Measurements from ENCODE around the gene GALNS.
"Not testable (repeated sequence)": the region's sequence is repeated elsewhere in the genome, so short reads cannot be mapped to it uniquely, and the experiment has no call there.

GALNS gene

DNA sequence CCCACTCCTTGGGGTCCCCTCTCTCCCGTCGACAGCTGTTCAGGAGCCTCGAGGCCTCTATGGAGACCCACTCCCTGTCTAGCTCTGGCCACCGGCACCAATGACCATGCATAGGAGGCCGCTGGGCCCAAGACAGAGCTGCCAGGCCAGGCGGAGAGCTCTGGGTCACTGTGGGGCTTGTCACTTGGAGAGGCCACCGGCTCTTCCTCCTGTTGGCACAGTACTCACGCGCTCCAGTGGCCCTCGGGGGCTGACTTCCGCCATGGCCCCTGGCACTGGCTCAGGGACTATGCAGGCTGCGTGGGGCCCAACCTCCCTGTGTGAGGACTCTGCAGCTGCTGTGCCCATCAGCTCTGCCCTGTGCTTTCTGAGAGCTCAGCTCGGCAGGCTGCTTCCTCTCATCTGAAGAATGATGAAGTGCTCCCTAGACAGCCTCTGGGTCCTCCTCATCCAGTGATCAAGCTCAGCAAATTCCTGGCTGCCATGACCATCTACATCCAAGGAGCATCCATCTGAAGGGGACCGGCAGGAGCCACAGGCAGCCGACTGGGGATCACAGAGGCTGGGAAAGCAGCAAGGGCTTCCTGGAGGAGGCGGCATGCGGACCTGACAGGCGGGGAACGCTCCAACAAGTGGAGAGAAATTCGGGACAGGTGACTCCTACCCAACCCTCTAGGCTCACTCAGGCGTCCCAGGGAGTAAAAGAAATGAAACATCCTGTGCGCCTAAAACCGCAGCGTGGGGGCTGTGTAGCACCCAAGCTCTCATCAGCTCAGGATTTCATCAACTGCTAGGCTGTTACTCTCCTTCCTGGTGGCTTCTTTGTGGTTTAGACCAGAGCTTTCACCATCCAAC, 16.8 kb downstream of the GALNS start:
- DNase-seq (ENCODE audit: low read depth in 1 of 2, low spot score in 1 of 2) = no peak

DNA sequence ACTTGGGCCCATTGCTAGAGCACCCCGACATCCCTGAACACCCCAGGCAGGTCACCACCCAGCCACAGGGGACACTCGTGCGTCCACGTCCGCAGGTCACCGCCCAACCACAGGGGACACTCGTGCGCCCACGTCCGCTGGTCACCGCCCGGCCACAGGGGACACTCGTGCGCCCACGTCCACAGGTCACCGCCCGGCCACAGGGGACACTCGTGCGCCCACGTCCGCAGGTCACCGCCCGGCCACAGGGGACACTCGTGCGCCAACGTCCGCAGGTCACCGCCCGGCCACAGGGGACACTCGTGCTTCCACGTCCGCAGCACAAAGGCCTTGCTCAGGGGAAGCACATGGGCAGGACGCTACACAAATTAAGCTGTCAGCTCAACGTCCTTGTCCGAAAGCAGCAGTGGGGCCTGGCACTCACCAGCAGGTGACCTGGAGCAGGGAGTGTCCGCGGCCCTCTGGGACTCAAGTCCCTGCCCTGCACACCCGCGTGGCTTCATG, 17.7 kb downstream of the GALNS start:
- DNase-seq (ENCODE audit: low read depth in 1 of 2, low spot score in 1 of 2) = no peak

DNA sequence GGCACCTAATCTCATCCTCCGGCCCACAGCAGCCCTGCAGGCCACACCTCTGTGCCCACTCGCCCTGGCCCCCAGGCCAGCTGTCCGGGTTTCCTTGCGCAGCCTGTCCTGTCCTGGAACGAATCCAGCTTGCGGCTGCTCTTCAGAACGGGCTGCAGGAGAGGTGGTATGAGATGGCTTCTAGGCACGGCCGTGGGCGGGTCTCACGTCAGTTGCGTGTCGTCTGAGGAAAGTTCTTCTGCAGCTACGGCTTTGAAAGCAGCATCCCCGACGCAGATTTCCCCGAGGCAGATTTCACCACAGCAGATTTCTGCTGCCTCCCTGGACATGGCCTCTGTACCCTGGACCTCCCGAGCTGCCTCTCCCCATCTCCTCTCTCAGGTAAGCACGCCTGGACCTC, 18.2 kb downstream of the GALNS start:
- DNase-seq (ENCODE audit: low read depth in 1 of 2, low spot score in 1 of 2) = no peak

DNA sequence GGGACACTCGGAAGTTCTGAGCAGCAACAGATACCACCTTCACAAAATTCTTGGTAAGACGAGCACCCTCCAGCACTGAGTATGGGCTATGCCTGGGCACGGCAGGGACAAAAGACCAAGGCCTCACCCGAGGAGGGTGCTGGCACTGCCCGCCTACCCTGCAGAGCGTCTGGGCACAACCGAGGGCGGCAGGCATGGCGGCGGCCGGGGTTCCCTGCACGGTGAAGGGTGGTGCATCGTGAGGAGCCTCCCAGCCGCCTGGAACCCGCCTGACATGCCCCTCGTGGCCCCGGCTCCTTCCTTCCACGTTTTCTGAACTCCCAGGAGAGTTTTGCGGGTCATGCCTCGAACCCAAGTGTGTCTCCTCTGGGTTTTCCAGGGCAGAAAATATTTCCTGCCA, 18.9 kb downstream of the GALNS start:
- no peak for DNase-seq (ENCODE audit: low read depth in 1 of 2, low spot score in 1 of 2)

DNA sequence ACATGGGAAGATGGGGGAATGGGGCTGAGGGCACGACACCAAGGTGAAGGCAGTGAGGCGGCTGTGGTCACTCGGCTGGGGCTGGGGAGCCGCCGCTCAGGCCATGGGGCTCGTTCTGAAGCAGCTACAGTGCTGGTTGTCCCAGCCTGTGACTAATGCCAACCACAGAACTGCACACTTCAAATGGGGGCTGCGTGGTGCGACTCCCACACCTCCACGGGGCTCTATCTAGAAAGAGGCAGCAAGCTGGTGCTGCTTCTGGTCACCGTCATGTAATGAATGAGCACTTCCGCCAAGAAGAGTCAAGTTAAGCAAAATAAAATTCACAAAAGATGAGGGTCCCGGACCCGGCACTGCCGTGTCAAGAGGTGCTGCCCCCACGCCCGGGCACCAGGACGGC, 20.0 kb downstream of the GALNS start:
- no peak for DNase-seq (ENCODE audit: low read depth in 1 of 2, low spot score in 1 of 2)

DNA sequence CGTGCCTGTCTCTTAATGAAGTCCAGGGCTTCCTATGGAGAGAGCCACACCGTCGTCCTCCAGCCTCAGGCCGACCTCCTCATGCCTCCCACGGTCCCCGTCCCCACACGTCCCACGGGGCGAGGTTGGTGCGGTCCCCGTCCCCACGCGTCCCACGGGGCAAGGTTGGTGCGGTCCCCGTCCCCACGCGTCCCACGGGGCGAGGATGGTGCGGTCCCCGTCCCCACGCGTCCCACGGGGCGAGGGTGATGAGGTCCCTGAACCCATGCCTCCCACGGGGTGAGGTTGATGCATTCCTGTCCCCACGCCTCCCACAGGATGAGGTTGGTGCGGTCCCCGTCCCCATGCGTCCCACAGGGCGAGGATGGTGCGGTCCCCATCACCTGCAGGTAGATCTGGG, 20.9 kb downstream of the GALNS start:
- no peak for DNase-seq (ENCODE audit: low read depth in 1 of 2, low spot score in 1 of 2)

DNA sequence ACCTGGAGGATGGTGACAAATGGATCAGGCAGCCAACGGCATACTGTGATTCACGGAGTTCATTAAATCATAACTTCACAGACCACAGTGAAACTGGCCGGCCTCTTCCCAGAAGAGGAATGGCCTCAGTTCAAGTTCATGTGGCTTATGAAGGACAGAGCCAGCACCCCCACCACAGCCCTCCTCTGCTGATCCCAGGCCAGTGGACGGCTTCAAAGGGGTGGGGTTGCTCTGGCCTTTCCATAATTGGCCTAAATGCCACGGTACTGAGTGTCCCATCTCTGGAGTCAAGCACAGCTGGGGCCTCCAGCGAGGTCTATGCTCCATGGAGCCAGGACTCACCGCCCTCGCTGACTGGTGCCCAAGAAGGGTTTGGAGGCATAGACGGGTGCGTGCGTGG, 21.4 kb downstream of the GALNS start:
- no peak for DNase-seq (ENCODE audit: low read depth in 1 of 2, low spot score in 1 of 2)

DNA sequence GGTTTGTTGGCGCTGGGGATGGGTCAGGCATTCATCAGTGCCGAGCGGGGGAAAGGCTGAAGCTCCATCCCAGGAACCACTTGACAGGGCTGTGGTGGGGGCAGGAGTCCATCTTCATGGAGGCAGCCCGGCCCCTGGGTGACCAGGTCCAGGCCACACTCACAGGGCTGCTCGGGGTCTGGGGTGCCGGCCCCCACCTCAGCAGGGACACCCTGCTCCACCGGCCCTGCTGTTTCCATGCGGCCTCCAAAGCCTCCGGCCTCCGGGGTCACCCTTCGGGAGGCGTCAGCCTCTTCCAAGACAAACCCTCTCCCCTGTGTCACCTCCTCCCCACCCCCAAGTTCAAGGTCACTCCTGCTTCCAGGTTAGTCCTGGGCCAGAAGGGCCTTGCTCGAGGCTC, 22.1 kb downstream of the GALNS start:
- no peak for DNase-seq (ENCODE audit: low read depth in 1 of 2, low spot score in 1 of 2)

DNA sequence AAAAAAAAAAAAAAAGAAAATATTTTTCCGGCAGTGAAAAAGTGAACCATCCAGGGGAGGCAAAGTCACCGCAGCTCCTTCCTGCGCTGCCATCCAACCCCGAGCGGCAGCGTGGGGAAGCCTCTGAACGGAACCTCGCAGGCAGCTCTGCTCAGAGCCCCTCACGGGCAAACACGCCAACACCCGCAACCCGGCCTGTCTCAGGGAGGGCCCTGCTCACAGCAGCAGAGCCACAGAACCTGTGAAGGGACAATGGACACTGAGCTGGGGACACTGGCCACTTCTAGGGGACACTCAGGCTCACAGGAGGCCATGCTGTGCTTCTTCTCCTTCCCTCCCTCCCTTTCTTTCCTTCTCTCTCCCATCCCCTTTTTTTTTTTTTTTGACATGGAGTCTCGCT, 23.7 kb downstream of the GALNS start:
- DNase-seq (ENCODE audit: low read depth in 1 of 2, low spot score in 1 of 2) = no peak

DNA sequence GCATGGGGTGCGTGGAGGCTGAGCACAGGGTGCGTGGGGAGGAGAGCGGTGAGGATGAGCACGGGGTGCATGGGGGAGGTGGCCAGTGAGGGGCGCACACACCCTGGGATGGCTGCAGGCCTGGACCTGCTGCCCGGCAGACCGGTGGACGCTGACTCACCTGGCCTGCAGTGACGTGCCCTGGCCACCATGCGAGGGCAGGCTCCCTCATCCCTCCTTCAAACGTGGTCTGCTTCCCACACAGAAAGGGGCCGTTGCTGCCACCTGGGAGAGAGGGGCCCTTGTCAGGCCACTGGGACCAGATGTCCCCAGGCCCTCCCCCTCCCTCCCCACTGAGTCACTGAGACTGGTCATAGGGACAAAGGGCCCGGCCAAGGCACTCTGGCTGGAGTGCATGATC, 24.9 kb downstream of the GALNS start:
- DNase-seq (ENCODE audit: low read depth in 1 of 2, low spot score in 1 of 2) = no peak

DNA sequence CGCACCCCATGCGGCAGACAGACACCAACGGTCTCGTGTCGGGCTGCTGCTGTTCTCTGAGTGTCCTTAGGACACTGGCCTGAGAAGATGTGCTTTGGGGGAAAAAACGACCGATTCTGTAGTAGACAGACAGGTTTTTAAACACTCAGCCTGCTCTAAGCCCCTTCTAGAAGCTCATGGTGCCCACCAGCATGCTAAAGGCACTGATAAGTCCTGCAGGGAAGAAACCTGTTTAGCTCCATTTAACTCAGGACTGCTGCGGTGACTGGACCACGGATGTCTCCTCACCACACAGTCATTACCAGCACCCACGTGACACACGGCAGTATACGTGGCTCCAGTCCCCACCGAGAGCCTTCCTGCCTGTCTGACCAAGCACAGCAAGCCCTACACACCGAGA, 26.0 kb downstream of the GALNS start:
- DNase-seq (ENCODE audit: low read depth in 1 of 2, low spot score in 1 of 2) = no peak

DNA sequence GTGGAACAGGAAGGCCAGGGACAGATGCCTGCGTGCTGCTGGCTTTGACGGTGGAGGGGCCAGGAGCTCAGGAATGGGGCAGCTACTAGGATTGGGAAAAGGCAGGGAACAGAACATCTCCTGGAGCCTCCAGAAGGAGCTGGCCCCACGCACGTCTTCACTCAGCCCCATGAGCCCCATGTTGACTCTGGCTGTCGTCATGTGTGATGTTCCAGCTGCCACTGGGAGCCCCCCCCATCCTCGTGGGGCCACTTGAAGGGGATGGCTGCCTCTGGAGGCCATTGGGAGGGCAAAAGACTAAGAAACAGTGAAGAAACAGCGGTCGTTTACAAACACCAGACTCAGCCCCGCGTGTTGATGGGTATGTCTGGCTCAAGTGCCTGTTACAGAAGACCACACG, 26.5 kb downstream of the GALNS start:
- DNase-seq (ENCODE audit: low read depth in 1 of 2, low spot score in 1 of 2) = no peak

DNA sequence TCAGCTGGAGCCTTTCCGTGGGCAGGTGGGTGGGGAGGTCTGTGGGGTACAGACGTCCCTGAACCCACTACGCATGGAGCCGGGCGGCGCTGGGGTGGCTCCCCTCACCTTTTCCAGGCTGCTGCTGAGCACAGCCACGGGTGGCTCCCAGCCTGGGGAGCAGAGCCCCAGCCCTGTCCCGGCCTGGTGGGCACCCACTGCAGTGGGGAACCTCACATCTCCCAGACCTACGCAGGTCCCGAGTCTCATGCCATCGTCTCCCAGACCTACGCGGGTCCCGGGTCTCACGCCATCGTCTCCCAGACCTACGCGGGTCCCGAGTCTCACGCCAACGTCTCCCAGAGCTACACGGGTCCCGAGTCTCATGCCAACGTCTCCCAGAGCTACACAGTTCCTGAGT, 28.0 kb downstream of the GALNS start:
- DNase-seq (ENCODE audit: low read depth in 1 of 2, low spot score in 1 of 2) = no peak

DNA sequence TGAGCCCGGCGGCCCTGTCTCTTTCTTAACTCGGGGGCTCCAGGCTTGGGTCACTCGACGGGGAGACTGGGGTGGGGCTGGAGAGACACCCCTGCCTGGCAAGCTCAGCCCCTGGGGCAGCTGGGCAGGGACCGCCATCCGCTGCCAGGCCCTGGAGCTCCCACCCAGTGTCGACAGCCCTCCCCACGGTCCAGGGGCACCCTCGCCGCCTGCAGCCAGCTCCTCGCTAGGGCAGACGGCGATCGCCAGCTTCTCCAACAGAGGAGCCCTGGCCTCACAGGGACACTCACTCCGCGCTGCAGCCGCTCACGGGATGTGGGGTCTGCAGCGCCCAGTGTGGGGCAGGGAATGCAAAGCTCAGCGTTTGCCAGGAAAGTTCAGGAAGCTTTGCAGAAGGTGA, 29.0 kb downstream of the GALNS start:
- DNase-seq (ENCODE audit: low read depth in 1 of 2, low spot score in 1 of 2) = no peak

DNA sequence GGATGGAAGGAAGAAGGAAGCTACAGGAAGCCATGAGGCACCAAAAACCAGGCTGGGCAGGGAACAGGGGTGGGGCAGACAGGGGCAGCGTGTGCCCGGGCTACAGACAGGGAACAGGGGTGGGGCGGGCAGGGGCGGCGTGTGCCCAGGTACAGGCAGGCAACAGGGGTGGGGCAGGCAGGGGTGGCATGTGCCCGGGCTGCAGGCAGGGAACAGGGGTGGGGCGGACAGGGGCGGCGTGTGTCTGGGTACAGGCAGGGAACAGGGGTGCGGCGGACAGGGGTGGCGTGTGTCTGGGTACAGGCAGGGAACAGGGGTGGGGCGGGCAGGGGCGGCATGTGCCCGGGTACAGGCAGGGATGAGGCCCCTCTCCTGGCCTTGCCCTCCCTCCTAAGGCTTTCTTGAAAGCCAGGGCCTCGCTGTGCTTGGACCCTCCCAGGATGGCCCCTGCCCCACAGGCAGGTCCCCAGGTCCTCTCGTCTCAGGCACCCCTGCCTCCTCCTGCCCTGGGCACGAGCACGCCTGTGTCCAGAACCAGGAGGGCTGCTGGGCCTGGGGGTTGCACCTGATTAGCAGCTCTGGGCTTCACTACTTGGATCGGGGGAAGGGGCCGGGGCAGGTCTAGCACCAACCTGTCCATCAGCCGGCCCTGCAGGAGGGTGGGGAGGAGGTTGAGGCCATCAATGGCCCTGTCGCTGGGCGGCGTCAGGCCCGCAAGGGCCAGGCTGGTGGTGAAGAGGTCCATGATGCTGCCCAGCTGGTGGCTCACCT, 30.5 kb downstream of the GALNS start:
- no peak for DNase-seq (ENCODE audit: low read depth in 1 of 2, low spot score in 1 of 2)

DNA sequence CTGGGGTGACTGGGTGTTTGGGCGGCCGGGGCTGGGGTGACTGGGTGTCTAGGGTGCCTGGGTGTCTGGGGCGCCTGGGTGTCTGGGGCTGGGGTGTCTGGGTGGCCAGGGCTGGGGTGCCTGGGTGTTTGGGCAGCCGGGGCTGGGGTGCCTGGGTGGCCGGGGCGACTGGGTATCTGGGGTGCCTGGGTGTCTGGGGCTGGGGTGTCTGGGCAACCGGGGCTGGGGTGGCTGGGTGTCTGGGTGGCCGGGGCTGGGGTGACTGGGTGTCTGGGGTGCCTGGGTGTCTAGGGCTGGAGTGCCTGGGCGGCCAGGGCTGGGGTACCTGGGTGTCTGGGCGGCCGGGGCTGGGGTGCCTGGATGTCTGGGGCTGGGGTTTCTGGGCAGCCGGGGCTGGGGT, 31.6 kb downstream of the GALNS start:
- no peak for DNase-seq (ENCODE audit: low read depth in 1 of 2, low spot score in 1 of 2)

DNA sequence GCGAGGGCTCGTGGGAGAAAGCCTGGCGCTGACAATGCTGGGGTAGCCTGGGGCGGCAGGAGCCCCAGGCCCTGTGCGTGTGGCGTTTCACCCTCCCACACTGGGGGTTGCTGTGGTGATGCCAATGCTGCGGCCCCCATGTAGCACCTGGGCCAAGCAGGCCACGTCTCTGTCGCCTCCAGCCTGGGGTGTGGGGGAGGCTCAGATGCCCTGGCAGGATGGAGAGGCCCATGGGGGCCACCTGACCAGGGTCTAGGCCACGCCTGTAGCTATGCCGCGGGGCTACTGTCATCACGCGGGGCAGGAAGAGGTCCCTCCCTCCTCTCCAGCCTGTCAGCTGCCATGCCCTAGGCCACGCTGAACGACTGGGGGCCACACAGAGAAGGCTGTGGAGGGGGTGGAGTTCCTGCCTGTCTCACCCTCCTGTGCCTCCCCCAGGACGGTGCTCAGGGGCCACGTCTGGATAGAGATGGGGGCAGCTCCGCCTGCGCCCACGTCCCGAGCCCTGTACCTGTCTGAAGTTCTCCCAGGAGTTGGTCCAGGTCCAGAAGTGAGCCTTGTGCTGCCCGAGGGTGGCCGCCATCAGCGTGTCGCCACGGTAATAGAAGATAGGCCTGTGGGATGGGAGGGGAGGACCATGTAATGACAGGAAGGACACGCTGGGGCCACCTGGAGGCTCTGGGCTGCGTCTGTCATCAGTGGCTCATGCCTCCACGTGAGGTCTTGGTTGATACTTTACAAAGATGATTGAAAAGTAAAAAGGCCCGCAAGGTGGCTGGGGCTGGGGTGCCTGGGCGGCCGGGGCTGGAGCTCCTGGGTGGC, 32.3 kb downstream of the GALNS start:
- no peak for DNase-seq (ENCODE audit: low read depth in 1 of 2, low spot score in 1 of 2)

DNA sequence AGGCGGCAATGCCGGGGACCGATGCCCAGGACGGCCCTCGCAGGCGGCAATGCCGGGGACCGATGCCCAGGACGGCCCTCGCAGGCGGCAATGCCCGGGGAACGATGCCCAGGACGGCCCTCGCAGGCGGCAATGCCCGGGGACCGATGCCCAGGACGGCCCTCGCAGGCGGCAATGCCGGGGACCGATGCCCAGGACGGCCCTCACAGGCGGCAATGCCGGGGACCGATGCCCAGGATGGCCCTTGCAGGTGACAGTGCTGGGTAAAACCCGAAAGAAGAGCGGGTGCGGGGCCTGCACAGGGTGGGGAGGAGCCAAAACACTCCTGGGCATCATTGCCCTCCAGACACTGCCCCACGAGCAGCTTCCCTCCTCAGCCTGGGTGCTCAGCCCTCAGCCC, 33.1 kb downstream of the GALNS start:
- not testable (repeated sequence) for DNase-seq (ENCODE audit: low read depth in 1 of 2, low spot score in 1 of 2)

DNA sequence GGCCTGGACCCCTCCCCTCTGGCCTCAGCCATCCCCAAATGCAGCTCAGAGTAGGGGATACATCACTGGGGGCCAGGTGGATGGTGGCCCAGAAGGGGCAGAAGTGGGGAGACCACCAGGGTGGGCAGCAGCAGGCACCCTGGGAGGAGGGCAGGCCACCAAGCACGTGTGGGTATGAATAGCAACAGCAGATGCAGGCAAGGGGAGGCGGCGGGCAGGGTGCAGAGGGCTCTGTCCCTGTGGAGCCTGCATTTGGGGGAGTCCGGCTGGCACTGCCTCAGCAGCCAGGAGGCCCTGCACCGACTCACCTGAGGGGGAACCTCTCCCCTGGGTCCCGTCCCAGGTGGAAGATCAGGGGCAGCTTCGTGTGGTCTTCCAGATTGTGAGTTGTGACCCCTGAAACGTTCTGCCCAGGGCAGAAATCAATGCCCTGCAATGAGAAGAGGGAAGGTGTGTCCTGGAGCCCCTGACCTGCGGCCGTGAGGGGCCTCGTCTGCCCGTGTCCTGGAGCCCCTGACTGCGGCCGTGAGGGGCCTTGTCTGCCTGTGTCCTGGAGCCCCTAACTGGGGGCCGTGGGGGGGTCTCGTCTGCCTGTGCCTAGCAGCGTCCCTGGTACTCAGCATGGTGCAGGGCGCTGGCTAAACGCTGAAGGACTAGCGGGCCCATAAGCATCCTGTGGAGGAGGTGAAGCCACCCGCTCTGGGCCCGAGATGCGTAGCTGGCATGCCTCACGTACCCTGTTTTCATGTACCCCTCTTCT, 34.3 kb downstream of the GALNS start:
- DNase-seq (ENCODE audit: low read depth in 1 of 2, low spot score in 1 of 2) = no peak

DNA sequence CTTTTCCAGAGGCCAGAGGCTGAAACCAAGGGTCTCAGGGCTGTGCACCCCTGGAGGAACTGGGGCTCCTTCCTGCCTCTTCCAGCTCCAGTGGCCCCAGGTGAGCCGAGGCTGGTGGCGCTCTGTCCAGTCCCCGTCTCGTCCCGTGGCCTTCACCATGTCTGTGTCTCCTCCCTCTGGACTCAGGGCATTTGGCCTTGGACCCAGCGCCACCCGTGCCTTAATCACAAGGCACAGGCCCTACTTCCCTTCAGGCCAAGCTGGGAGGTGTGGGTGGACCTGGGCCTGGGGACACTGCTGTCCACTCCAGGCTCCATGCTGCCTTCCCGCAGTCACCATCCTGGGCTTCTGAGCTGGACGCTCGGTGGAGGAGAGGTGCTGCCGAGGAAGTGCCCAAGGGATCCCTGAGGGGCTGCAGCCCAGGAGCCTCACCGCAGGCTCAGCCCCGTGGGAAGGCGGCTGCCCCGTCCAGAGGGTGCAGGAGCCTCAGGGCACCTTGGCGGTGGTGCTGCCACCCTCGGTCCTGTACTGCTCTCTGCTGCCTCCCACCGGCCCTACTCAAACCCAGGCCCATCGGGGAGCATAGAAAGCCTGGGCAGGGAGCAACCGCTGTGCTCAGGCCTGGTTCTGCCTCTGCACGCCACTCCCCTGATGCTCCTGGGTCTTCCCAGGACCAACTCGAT, 35.4 kb downstream of the GALNS start:
- no peak for DNase-seq (ENCODE audit: low read depth in 1 of 2, low spot score in 1 of 2)

Measured in activated T-helper 1 cell treated with anti-CD3 and anti-CD28 coated beads, Interleukin-2, amount 50 U/mL, for 16 hours (primary cell).